Measurements from ENCODE around the gene PIMREG. TPM values are rescaled to one million over a fixed set of nuclear protein-coding genes. Genes with fewer than 3 reads are reported as not detected.

PIMREG gene
- total RNA-seq, 1 experiment from 2014 or later: 28.3 TPM

GRCh38 chr17:6458460-6458950 lies 14.2 kb downstream of the PIMREG start:
- H3K9me3 Mint-ChIP-seq (ENCODE audit: low read depth, unreplicated experiment): no peaks in the 10 kb centered on the region
- peaks cover 4% of the 10 kb centered on the region for H3K36me3 Mint-ChIP-seq (ENCODE audit: insufficient read depth, unreplicated experiment)
- TF ChIP-seq CTCF (IDR thresholded peaks at IDR 0.05; ENCODE audit: unreplicated experiment): no peak
- no peak for DNase-seq
- H3K27ac Mint-ChIP-seq (ENCODE audit: unreplicated experiment): no peak overlapping the region
- peaks cover 12% of the 10 kb centered on the region for H3K4me1 Mint-ChIP-seq (ENCODE audit: low read depth, unreplicated experiment)
- CTCF ChIA-PET: interaction anchor here (0.7 kb wide), 1 partner anchor 141 kb away, joined by 4 read pairs; no protein-coding TSS in a partner anchor
- intact Hi-C loops (cut with micrococcal nuclease; ENCODE audit: unreplicated experiment): no loop called here
- no peaks in the 10 kb centered on the region for H3K27me3 Mint-ChIP-seq (ENCODE audit: unreplicated experiment)
- BruUV-seq (replicated peaks): no TSS peak
- H3K4me3 Mint-ChIP-seq (ENCODE audit: low read depth, unreplicated experiment): no peak overlapping the region

GRCh38 chr17:6460531-6461161 lies 16.4 kb downstream of the PIMREG start:
- CTCF ChIA-PET: no interaction called here
- intact Hi-C loops (cut with micrococcal nuclease; ENCODE audit: unreplicated experiment): no loop called here
- BruUV-seq (replicated peaks): no TSS peak
- TF ChIP-seq CTCF (IDR thresholded peaks at IDR 0.05; ENCODE audit: unreplicated experiment): no peak
- no peaks in the 10 kb centered on the region for H3K9me3 Mint-ChIP-seq (ENCODE audit: low read depth, unreplicated experiment)
- H3K27ac Mint-ChIP-seq (ENCODE audit: unreplicated experiment): no peak overlapping the region
- no peaks in the 10 kb centered on the region for H3K27me3 Mint-ChIP-seq (ENCODE audit: unreplicated experiment)
- H3K36me3 Mint-ChIP-seq (ENCODE audit: insufficient read depth, unreplicated experiment): no peaks in the 10 kb centered on the region
- peaks cover 12% of the 10 kb centered on the region for H3K4me1 Mint-ChIP-seq (ENCODE audit: low read depth, unreplicated experiment)
- DNase-seq: no peak
- H3K4me3 Mint-ChIP-seq (ENCODE audit: low read depth, unreplicated experiment): no peak overlapping the region

- Mint-ChIP-seq H3K4me1 (ENCODE audit: low read depth, unreplicated experiment) (peaks cover 12% of the 10 kb centered on the region), H3K36me3 (ENCODE audit: insufficient read depth, unreplicated experiment) (no peaks in the 10 kb centered on the region), H3K4me3 (ENCODE audit: low read depth, unreplicated experiment) (no peak overlapping the region), H3K27ac (ENCODE audit: unreplicated experiment) (no peak overlapping the region), H3K9me3 (ENCODE audit: low read depth, unreplicated experiment) (no peaks in the 10 kb centered on the region), H3K27me3 (ENCODE audit: unreplicated experiment) (no peaks in the 10 kb centered on the region)
- TF ChIP-seq CTCF (IDR thresholded peaks at IDR 0.05; ENCODE audit: unreplicated experiment): no peak
- BruUV-seq (replicated peaks): no TSS peak
- CTCF ChIA-PET: no interaction called here
- intact Hi-C loops (cut with micrococcal nuclease; ENCODE audit: unreplicated experiment): no loop called here
- DNase-seq: no peak
Observed at GRCh38 chr17:6461246-6461645, 17.0 kb downstream of the PIMREG start.

GRCh38 chr17:6461792-6462524 lies 17.7 kb downstream of the PIMREG start:
- no peak for DNase-seq
- BruUV-seq (replicated peaks): no TSS peak
- Mint-ChIP-seq H3K27ac (ENCODE audit: unreplicated experiment) (no peak overlapping the region), H3K9me3 (ENCODE audit: low read depth, unreplicated experiment) (no peaks in the 10 kb centered on the region), H3K4me3 (ENCODE audit: low read depth, unreplicated experiment) (no peak overlapping the region), H3K4me1 (ENCODE audit: low read depth, unreplicated experiment) (peaks cover 5% of the 10 kb centered on the region), H3K27me3 (ENCODE audit: unreplicated experiment) (no peaks in the 10 kb centered on the region), H3K36me3 (ENCODE audit: insufficient read depth, unreplicated experiment) (no peaks in the 10 kb centered on the region)
- CTCF ChIA-PET: no interaction called here
- no peak for TF ChIP-seq CTCF (IDR thresholded peaks at IDR 0.05; ENCODE audit: unreplicated experiment)
- intact Hi-C loops (cut with micrococcal nuclease; ENCODE audit: unreplicated experiment): no loop called here

Measured in Calu3 (cell line).